HG02642 (cell line): ENCODE measurements around the gene GPR37L1.
"Not testable (repeated sequence)": the region's sequence is repeated elsewhere in the genome, so short reads cannot be mapped to it uniquely, and the experiment has no call there.

Experiments used
- ATAC-seq: cut with Tn5 transposase; IDR thresholded peaks from one replicate; pipeline ENCODE4 v1.9.1; 2021; ENCODE audit warnings: mild to moderate bottlenecking; ENCODE audit not compliant: unreplicated experiment, poor library complexity

The GPR37L1 gene

DNA sequence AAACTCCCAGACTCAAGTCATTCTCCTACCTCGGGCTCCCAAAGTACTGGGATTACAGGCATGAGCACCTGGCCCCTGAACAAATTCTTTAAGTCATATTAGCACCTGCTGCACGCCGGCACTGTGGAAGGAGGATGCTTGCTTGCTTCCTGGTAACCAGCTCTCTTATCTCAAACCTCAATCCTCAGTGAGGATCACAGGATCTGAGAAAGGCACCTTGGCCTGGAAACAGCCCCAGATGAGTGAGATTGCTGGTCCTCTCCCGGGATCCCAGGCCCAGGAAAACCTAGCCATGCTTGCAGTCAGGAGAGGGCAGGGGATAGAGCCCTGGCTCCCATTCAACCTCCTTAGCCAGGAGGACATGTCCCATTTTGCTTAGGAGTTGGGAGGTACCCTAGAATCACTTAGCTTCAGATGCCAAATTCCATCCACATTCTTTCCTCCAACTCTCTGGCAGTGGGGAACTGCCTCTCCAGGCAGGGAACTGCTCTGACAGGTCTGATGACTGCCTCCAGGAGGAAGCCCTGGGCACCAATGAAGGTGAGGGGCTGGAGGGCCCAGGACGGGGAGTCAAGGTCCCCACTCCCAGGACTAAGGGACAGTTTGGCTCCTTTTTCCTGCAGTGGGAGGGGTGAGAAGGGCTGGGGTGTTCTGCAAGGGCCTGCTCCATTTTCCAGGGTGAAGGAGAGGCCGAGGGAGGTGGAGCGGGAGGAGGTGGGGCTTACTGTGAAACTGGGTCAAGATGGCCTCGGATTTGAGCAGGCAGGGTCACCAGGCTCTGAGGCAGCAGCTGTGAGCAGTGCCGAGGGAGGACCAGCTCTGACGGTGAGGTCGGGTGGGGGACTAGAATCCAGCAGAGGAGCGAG lies 9.5 kb downstream of the GPR37L1 start:
- ATAC-seq: no peak

DNA sequence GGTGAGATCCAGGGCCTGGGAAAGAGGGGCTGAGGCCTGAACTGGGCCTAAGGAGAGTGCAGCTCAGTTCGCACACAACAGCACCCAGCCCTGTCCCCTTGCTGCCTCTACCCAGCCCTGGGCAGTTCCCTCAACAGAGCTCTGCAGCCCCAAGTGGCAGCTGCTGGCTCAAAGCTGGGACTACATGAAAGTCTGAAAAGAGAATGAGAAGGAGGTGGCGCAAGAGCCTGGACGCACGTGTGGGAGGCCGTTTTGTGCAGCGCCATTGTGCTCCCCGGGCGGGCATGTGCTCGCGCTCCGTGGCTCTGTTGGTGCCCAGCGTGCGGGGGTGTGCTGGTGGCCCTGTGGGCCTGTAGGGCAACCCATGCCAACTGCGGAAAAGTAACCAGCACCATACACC lies 10.3 kb downstream of the GPR37L1 start:
- no peak for ATAC-seq

DNA sequence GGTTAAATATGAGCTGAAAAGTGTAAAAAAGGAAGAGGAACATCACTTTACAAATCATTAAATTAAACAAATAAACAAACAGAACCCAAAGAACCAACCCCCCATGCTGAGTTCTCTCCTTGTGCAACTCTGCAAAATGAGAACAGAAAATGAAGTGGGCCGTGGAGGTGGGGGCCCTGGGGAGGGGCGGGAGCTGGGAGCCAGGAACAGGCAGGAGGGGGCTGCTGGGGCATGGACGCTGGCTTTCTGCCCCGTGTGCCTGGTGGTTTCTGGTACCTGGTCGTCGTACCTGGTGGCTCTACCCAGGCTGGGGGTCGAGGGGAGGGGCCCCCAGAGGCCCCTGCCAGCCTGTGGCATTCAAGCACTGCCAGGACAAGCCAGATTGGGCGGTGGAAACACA lies 10.8 kb downstream of the GPR37L1 start:
- ATAC-seq: no peak

DNA sequence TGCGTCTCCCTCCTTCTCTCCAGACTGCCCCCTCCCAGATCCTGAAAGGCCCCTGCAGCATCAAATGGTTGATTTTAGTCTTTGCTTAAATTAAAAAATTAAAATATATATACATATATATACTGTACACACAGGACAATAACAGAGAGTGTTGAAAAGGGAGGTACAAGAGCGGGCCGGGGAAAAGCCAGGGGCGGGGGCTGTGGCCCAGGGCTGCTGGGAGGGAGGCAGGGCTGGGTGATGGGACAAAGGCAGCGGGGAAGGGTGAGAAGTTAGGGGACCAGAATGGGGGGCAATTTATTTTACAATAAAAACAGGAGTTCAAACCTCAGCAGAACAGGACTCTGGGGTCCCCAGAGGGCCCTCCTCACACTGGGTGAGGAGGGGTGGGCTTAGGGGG lies 11.3 kb downstream of the GPR37L1 start:
- no peak for ATAC-seq

DNA sequence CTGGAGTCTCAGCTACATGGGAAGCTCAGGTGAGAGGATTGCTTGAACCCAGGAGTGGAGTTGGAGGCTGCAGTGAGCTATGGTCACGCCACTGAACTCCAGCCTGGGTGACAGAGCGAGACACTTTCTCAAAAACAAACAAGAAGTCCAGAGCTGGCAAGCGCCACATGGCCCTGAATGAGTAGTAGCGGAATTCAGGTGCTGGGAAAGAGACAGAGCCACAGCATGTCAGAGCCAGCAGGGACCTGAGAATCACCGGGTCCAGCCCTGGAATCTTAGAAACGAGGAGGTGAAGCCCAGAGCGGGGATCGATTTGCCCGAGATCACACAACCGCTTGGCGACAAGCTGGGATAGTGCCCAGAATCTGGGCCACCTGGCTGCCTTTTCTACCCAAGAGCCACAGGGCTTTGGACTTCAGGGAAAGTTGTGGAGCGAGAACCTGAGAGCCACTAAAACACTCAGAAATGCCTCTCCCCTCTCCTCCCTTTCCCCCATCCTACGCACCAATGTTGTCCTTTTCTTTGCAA lies 12.0 kb downstream of the GPR37L1 start:
- no peak for ATAC-seq

DNA sequence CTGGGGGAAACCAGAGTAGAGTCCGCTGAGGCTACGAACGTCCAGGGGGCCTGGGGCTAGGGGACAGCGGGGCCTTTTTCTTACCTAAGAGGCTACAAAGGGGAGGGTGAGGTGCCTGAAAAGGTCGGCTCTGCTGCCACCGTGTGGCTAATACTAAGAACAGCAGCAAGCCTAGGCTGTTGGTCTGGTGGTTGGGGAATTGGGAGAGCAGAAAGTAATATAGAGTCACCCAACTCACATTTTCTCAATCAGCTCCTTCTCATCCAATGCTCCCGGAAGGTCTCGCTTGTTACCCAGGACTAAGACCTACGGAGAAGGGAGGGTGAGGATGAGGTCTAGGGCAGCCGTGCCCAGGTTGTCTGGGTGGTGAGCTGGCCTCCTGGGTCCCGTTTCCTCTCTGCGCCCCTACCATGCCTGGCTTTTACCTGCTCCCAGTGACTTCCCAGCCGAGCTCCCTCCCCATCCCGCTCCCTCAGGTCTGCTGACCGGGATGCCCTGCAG lies 12.6 kb downstream of the GPR37L1 start:
- ATAC-seq: no peak

DNA sequence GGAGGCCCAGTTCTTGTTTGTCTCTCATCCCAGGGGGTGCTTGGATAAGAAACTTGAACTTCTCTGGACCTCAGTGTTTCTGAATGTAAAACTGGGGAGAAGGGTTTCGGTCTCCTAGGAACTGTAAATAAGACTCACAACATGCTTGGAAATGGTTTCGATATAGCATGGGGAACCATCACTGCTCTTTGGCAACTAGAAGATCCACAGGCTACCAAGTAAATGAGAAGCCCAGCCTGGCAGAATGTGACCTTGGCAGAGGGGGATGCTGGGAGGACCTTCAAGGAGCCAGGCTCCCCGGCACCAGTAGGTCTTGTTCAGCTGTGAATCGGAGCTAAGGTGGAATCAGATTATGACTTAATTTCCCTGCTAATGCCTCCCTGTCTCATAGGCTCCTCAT lies 18.1 kb downstream of the GPR37L1 start:
- ATAC-seq: no peak

DNA sequence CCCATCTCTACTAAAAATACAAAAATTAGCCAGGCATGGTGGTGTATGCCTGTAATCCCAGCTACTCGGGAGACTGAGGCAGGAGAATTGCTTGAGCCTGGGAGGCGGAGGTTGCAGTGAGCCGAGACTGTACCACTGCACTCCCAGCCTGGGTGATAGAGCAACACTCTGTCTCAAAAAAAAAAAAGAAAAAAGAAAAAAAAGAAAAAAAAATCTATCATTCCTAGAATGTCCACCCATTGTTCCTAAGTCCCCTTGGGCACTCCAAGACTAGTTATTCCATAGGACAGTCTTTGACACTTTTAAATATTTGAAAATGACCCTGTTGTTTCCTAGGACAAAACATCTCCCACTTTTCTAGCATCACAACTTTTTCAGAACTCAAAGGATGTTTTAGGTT lies 18.8 kb downstream of the GPR37L1 start:
- not testable (repeated sequence) for ATAC-seq

DNA sequence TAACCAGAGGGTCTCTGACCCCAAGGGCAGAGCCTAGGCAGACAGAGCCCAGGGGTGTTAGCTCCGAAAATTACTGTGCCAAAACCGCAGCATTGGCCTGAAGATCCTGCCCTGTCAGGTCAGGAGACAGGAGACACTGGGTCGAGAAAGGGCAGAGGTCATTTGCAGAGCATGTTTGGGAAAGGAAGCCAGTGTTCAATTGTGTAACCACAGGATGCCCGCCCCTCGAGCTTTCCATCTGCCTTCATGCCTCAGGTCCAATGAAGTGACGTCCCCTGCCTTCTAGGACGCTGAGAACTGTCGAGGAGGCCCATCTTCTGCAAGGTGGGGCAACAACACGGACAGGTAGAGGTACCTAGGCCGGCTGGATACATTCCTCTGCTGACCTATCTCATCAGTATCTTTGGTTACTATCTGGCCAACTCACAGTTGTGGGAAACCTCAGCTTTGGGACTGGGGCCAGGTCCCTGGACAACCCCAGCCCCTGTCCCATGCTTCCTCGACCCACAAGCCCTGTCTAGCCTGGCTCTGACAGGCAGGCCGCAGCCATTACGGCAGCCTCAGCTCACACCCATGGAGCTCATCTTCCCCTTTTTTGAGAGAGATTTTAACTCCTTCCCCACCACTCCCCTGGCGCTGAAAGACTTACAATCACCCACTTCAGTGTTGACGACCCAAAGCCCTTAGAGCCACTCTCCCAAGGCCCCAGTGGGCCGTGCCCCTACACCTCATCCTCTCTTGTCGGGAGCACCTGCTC lies 20.5 kb downstream of the GPR37L1 start:
- ATAC-seq: peak; percentile 24

DNA sequence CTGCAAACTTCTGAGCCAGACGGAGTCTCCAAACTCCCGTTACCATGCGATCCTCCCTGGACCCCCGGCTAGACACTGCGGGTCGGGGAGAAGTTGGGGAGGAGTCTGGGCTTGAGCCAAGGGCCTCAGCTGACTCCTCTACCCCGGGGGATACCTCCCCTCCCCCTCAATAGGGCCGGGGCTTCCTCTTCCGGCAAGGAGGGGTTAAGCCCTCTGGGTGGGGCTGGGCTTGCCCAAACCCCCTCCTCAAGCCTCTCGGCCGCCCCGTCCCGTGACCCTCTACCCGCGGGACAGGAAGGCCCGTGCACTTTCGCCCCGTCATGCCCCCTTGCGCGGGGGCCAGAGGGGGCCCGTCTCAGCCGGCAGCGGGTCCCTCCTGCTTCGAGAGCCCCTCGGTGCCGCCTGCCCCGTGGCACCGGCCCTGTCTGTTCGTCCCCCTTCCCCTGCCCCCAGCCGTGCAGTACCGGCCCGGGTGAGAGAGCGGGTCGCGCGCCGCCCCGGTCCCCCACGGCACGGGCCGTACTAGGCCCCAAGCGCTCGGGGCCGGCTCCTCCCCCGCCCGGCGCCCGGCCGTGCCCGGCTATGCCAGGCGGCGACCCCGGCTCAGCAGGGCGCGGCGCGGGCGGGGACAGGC lies 21.2 kb downstream of the GPR37L1 start:
- peak; percentile 55 for ATAC-seq

DNA sequence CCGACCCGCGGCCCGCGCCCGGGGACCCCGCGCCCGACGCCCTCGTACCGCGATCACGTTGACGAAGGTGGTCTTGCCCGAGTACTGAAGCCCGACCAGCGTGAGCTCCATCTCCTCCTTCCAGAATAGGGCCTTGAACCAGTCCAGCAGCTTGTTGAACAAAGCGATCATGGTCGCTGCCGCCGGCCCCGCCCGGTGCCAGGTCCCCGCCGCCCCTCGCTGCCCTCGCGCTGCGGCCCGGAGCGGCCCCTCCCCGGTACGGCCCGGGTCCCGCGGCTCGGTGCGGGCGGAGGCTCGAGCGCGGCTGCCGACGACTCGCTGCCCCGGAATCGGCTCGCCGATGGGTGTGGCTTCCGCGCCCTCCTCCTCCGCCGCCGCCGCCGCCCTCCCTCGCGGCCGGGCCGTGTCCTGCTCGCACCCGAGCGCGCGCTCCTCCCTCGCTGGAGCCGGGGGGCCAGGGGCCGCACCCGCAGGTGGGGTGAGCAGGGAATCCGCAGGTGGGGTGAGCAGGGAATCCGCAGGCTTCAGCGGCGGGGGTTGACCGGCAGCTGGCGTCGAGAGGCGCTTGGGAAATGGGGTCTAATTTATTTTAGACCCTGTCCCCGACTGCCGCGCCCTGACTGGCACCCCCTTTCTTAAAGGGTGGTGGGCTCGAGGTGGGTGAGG lies 21.8 kb downstream of the GPR37L1 start, which contains the start of gene ARL8A:
Gene ARL8A (minus strand): TSS at position 336 of the 666 bp plus-strand sequence. CDS start 165 bp downstream, at position 171.
- ATAC-seq: peak; percentile 68

DNA sequence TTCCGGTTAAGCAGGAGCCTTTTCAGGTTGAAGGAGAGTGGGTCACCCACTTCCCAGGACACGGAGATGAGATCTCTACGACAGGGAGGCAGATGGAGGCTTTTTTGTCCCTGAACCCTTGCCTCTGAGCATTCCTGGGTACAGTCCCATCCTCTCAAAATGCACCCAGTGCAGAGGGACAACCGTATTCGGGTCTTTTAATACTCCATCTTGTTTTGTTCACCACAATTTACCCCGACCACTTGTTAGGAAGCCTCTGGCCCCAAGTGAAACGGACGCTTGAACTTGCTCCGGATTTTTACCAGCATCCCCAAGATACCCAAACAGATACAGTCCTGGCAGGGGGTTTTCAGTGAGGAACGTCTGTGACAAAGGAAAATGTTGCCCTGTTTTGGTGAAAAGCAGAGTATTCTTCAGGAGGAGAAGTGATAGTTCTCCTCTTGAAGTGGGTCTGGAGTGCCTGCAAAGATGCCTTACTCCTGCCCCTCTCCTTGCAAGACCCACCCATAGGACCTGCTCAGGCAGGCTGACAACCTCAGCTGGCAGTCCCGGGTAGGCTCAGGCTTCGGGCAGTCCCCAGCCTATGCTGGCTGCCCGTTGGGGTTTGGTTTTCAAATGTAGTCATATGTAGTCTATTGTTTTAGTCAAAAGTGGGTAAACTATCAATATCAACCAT lies 22.5 kb downstream of the GPR37L1 start:
- no peak for ATAC-seq

DNA sequence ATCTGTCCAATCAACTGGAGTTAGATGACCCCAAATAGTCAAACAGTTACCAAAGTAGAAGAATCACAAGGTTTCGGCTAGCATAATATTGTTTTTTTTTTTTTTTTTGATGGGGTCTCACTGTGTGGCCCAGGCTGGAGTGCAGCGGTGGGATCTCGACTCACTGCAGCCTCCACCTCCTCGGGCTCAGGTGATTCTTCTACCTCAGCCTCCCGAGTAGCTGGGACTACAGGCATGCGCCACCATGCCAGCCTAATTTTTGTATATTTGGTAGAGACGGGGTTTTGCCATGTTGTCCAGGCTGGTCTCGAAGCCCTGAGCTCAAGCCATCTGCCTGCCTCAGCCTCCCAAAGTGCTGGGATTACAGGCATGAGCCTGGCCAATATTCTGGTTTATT lies 23.0 kb downstream of the GPR37L1 start:
- ATAC-seq: not testable (repeated sequence)

DNA sequence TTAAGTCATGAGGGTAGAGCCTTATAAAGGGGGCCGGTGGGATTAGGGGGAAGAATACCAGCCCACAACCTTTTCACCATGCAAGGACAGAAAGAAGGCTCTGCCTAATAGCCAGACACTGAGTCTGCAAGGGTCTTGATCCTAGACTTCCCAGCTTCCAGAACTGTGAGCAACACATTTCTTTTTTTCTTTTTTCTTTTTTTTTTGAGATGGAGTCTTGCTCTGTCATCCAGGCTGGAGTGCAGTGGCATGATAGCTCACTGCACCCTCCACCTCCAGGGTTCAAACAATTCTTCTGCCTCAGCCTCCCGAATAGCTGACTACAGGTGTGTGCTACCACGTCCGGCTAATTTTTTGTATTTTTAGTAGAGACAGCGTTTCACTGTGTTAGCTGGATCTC lies 23.6 kb downstream of the GPR37L1 start:
- no peak for ATAC-seq

DNA sequence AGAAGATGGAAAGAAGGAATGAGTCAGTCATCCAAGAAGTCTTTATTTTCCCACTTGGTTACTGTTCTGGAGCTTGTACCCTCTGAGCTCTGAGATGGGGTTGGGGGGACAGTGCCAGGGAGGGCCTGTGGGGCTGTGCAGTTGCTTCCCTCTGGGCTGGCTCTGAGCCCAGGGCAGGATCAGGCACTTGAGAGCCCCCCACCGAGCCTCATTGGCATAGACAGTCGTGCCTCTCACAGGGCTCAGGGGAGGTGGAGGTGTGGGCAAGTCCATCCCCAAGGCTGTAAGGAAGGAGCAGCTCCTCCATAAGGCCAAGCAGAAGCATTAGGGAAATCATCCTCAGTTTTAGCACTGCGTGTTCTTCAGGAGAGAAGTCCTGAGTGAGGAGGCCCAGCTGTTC lies 24.3 kb downstream of the GPR37L1 start:
- ATAC-seq: no peak

DNA sequence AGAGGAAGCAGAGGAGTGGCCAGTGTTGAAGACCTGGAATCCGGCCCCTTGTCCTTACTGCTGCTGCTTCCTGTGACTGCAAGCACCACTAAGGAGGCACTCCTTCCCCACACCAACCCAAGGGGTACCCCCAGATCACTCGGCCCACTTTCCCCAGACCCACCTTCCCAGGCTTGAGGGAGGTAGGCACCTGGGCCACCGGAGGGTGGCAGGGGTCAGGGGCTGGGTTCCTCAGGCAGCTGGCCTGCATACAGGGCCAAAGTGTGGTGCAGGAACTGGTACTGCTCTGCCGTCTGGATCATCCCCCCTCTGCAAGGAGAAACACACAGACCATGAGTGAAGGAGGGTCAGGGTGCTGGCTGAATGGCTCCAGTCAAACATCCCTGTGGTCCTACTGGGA lies 25.7 kb downstream of the GPR37L1 start:
- no peak for ATAC-seq

DNA sequence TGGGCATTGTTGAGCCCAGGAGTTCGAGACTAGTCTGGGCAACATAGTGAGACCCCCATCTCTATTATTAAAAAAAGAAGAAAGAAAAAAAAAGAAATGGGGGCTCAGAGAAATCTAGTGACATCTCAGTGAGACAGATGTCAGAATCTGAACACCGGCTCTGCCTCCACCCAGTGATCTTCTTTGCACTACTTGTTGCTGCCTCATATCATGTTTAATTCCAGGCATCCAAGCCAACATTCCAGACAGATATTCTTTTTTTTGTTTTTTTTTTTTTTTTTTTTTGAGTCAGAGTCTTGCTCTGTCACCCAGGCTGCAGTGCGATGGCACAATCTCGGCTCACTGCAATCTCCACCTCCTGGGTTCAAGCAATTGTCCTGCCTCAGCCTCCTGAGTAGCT lies 26.8 kb downstream of the GPR37L1 start:
- no peak for ATAC-seq

DNA sequence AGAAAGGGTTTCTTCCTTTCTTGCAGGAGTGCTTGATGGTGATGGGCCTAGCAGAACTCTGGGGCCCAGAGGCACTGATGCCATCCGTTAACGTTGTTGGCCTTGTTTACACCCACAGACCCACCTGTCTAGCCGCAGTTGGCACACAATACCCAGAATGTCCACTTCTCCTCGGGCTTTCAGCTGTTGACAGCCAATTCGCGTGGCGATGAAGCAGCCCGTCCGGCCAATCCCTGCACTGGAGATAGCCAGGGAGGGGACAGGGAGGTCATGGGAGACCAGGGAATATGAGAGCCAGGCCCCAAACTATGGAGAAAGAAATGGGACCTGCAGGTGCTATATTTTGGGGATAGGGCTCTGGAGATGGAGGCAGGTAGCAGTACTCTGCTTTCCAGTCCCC lies 27.5 kb downstream of the GPR37L1 start:
- no peak for ATAC-seq

DNA sequence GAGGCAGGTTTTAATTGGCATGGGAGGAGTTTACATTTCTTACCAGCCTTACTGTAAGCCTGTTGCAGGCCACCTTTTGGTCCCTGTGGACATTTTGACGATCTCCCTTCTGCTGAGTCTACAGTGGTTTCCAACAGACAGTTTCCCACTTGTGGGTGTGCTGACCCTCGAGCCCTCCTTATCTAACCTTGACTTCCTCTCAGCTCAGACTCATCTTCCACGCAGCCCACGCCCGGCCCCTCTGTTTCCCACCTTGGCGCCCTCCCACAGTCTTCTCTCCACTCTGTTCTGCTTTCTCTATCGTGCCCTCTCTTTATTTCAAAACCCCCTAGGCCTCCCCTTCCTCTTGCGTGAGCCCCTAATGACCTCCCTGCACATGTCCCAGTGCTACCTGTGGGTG lies 27.9 kb downstream of the GPR37L1 start:
- no peak for ATAC-seq

DNA sequence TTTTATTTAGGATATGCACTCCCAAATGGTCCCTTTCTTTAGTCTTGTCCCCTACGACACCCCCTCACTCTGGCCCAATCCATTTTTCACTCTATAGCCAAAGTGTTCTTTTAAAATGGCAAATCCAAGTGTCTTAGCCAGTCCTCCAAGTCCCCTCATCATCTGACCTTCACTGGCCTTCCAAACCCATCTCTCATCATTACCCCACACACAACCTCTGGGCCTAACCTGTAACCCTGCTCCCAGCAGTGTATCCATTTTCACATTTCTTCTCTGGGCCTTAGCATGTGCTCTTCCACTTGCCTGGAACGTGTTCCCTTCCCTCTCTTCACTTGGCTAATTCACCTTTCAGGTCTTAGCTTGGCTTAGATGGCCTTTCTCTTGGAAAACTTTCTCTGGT lies 28.3 kb downstream of the GPR37L1 start:
- no peak for ATAC-seq
